BJ (cell line): ENCODE data around the gene HAUS5. TPM values are rescaled to one million over a fixed set of nuclear protein-coding genes. Genes with fewer than 3 reads are reported as not detected.

Experiments
- CTCF ChIA-PET: fragments of 350-600 bp; formaldehyde crosslinking; extraction: SDS; loops from one replicate; lab custom pipeline; 2021; ENCODE audit warnings: antibody characterized with exemption, inconsistent platforms; lab: Yijun Ruan, JAX
- POLR2A ChIA-PET: fragments of 300-600 bp; sonication (Branson Sonifier 250); formaldehyde crosslinking; extraction: SDS; loops from one replicate; lab custom pipeline; 2021; ENCODE audit warnings: antibody characterized with exemption; lab: Charles Lee
- DNase-seq: peaks from one replicate; pipeline ENCODE4 v3.0.0-alpha.2; 2011; ENCODE audit warnings: low read depth
- H3K27me3 ChIP-seq: 2 replicates; pipeline ENCODE4 v1.6.0; 2011; ENCODE audit warnings: low read length; ENCODE audit not compliant: control insufficient read depth, insufficient read depth
- H3K36me3 ChIP-seq: 2 replicates; pipeline ENCODE4 v1.5.1; 2011; ENCODE audit warnings: low read length; ENCODE audit not compliant: control insufficient read depth, insufficient read depth
- H3K4me3 ChIP-seq: 2 replicates; pipeline ENCODE4 v1.5.1; 2011; ENCODE audit warnings: low read depth, mild to moderate bottlenecking, control low read depth, low read length
- polyA plus RNA-seq: library from polyadenylated mRNA; depleted of rRNA; stranded (reverse); fragments of >200 nt; gene quantifications from 2 replicates; pipeline ENCODE4 v1.2.3, GENCODE V29; 2011
- TF ChIP-seq, protein P1 (sequence below): IDR thresholded peaks from 2 replicates; pipeline ENCODE4 v1.5.1; 2011; ENCODE audit warnings: low read depth, mild to moderate bottlenecking, control low read depth, inconsistent platforms, low read length, moderate library complexity; ENCODE audit not compliant: insufficient read depth

The HAUS5 gene
- polyA plus RNA-seq, 1 experiment: 3.9 TPM

DNA sequence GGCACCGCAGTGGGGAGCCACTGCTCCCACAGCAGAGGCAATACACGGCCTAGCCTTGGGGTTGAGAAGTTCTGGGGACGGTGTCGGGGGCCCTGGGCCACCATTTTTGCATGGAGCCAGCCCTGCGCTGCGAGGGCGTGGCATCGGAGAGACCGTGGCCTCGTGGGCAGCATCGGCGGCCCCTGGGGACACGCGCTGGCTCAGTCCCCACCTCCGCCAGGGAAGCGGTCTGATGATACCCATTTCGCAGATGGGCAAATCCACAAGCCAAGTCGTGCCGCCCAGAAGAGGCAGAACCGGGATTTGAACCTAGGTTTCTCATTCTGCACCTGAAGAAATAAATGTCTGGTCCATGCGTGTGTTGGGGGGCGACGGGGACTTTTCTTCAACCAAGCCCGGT lies 52.6 kb downstream of the HAUS5 start:
- no peak for DNase-seq
- TF ChIP-seq, protein P1, sequence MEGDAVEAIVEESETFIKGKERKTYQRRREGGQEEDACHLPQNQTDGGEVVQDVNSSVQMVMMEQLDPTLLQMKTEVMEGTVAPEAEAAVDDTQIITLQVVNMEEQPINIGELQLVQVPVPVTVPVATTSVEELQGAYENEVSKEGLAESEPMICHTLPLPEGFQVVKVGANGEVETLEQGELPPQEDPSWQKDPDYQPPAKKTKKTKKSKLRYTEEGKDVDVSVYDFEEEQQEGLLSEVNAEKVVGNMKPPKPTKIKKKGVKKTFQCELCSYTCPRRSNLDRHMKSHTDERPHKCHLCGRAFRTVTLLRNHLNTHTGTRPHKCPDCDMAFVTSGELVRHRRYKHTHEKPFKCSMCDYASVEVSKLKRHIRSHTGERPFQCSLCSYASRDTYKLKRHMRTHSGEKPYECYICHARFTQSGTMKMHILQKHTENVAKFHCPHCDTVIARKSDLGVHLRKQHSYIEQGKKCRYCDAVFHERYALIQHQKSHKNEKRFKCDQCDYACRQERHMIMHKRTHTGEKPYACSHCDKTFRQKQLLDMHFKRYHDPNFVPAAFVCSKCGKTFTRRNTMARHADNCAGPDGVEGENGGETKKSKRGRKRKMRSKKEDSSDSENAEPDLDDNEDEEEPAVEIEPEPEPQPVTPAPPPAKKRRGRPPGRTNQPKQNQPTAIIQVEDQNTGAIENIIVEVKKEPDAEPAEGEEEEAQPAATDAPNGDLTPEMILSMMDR: no peak
- no peak overlapping the region for H3K4me3 ChIP-seq
- peaks cover 2% of the 10 kb centered on the region for H3K36me3 ChIP-seq
- H3K27me3 ChIP-seq: peaks cover 6% of the 10 kb centered on the region
- CTCF ChIA-PET: no interaction called here
- POLR2A ChIA-PET: no interaction called here

DNA sequence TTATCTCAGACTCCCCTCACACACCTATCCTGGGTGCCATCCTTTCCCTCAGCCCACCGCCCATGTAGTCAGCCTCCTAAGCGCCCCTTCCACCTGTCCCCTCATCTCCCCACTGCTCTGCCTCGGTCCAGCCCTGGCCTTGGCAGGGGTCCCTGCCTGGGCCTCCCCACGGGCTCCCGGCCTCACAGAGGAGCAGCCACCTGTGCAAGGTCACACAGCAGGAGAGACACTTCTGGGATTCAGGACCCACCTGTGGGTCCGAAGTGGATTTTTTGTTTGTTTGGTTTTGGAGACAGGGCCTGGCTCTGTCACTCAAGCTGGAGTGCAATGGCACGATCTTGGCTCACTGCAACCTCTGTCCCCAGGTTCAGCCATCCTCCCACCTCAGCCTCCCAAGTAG lies 53.1 kb downstream of the HAUS5 start:
- Histone ChIP-seq H3K4me3 (no peak overlapping the region), H3K27me3 (peaks cover 6% of the 10 kb centered on the region), H3K36me3 (peaks cover 2% of the 10 kb centered on the region)
- ChIA-PET CTCF (no interaction called here), POLR2A (no interaction called here)
- TF ChIP-seq, protein P1: no peak
- DNase-seq: no peak

DNA sequence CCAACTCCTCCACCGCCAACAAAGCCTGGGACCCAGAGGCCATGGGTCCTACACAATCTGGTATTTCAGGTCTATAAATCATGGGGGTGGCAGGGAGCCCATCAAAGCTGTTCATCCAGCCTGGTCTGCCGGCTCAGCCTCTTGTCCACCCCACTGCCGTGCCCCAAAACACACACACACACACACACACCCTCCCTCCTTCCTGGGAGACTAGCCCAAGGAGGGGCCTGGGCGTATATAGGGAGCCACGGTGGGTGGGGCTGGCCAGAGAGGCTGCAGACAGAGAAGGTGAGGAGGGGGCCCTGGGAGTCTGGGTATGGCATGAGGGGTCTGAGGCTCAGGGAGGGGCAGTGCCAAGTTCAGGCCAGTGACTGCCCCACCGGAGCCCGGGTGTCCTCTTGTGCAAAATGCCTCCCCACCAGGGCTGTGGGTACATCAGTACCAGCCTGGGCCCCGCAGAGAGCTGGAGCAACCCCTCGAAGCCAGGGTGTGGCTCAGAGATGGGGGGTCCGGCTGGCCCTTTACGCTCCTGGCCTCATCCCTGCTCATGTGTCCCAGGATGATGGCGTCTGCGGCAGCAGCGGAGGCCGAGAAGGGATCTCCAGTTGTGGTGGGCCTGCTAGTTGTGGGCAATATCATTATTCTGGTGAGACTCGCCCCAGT lies 53.8 kb downstream of the HAUS5 start, which contains the start of gene UPK1A:
UPK1A (plus strand) TSS at position 267 of the 663 bp plus-strand sequence; CDS start at position 563, 296 bp downstream.
- CTCF ChIA-PET: no interaction called here
- Histone ChIP-seq H3K27me3 (peaks cover 6% of the 10 kb centered on the region), H3K4me3 (no peak within 1 kb of the TSS), H3K36me3 (peaks cover 1% of the 10 kb centered on the region)
- TF ChIP-seq, protein P1: no peak
- POLR2A ChIA-PET: no interaction called here
- DNase-seq: no peak

DNA sequence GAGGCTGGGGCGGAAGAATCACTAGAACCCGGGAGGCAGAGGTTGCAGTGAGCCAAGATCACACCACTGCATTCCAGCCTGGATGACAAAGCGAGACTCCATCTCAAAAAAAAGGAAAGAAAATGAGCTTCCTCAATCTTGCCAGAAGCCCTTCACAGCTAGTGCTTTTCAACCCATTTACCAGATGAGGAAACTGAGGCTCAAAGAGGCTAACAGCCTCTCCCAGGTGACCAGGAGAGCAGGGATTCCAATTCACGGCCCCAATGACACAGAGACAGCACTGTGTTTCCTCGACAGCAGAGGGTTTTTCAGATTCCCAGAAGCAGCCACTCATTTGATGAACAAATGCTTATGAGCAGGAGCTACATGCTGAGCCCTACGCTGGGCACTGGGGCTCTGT lies 57.0 kb downstream of the HAUS5 start:
- TF ChIP-seq, protein P1: no peak
- ChIA-PET CTCF (interaction anchor here (1.5 kb wide), 1 partner anchor 15 kb away, joined by 3 read pairs; no protein-coding TSS in a partner anchor), POLR2A (no interaction called here)

DNA sequence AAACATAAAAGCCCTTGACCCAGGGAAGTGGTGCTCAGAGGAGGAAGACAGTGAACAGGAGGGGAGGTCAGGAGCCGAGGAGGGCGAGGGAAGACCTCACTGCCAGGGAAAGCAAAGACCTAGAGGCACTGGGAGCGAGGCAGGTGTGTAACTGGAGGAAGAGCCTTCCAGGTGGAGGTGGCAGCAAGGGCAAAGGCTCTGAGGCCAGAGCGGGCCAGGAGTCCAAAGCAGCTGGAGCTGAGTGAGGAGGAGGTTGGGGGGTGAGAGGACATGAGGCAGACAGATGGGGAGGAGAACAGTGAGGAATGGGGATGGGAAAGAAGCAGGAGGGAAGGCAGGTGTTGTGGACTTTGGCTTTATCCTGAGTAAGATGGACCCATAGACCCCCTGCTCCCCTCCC lies 57.4 kb downstream of the HAUS5 start:
- H3K36me3 ChIP-seq: no peaks in the 10 kb centered on the region
- peaks cover 6% of the 10 kb centered on the region for H3K27me3 ChIP-seq
- DNase-seq: no peak
- CTCF ChIA-PET: interaction anchor here (1.5 kb wide), 1 partner anchor 15 kb away, joined by 3 read pairs; no protein-coding TSS in a partner anchor
- POLR2A ChIA-PET: no interaction called here
- TF ChIP-seq, protein P1: no peak
- H3K4me3 ChIP-seq: no peak overlapping the region

More for the DNA sequence above, 57.0 kb downstream of the HAUS5 start:
- Histone ChIP-seq H3K36me3 (no peaks in the 10 kb centered on the region), H3K27me3 (peaks cover 6% of the 10 kb centered on the region), H3K4me3 (no peak overlapping the region)
- no peak for DNase-seq
